OCI-LY1 (cell line): ENCODE results near the gene APBA1.

Source experiments
- CTCF ChIP-seq: fragments of 200-600 bp; sonication (generic), shearing (Covaris generic); IDR thresholded peaks from 2 replicates; pipeline ENCODE4 v1.5.1; 2017; ENCODE audit warnings: mild to moderate bottlenecking, antibody characterized with exemption, low read length, moderate library complexity, mixed read lengths
- EZH2 ChIP-seq: fragments of 200-600 bp; sonication (generic), shearing (Covaris generic); IDR thresholded peaks from 2 replicates; pipeline ENCODE4 v1.8.0; 2017; ENCODE audit warnings: borderline replicate concordance, mixed run types, mild to moderate bottlenecking, antibody characterized with exemption, low read length, moderate library complexity, mixed read lengths

- TF ChIP-seq CTCF (no peak), EZH2 (no peak)
Observed at GRCh38 chr9:69494763-69495162, 177.4 kb downstream of the APBA1 start.
